IPS DF 4.7 (cell line): ENCODE measurements around the gene SRRM3.
"Not testable (repeated sequence)": the region's sequence is repeated elsewhere in the genome, so short reads cannot be mapped to it uniquely, and the experiment has no call there.

Source experiments
- DNase-seq: peaks from one replicate; pipeline ENCODE4 v3.0.0-alpha.2; 2013; ENCODE audit warnings: low spot score; ENCODE audit errors: extremely low read depth

The SRRM3 gene

DNA sequence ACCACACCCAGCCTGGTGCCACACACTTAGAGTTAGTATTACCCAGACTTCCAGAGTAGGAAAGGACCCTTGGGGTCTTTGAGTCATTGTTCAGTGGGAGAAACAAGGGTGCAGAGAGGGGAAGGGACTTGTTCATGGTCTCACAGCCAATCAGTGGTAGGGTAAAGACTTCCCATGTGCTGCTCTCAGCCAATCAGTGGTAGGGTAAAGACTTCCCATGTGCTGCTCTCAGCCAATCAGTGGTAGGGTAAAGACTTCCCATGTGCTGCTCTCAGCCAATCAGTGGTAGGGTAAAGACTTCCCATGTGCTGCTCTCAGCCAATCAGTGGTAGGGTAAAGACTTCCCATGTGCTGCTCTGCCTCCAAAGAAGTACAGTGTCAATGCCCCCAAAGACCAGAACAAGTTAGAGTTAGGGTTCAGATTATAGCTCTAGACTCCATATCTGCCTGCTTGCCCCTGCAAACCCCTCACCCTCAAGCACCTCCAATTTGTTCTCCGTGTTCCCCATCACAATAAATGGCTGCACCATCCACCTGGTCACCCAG lies 25.3 kb downstream of the SRRM3 start:
- DNase-seq: not testable (repeated sequence)

GRCh38 chr7:76230214-76230613 lies 28.5 kb downstream of the SRRM3 start:
- DNase-seq: no peak

DNA sequence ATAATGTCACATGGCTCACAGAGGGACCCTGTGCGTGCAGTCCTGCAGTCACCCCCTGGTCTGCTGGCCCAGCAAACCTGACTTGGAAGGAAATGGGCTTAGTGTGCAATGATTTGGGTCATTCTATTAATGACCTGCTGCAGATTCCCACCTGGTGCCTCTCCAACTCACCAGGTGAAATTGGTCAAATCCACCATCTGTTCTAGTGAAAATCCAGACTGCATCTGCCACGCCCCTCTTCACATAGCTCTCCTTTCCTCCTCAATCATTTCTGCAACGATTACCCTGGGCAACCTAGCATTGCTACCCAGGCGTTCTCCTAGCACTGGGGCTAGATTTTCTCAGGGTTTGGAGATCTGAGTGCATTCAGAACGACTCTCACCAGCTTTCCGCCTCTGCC lies 29.4 kb downstream of the SRRM3 start:
- no peak for DNase-seq

- DNase-seq: no peak
Observed at GRCh38 chr7:76231583-76231982, 29.9 kb downstream of the SRRM3 start.

DNA sequence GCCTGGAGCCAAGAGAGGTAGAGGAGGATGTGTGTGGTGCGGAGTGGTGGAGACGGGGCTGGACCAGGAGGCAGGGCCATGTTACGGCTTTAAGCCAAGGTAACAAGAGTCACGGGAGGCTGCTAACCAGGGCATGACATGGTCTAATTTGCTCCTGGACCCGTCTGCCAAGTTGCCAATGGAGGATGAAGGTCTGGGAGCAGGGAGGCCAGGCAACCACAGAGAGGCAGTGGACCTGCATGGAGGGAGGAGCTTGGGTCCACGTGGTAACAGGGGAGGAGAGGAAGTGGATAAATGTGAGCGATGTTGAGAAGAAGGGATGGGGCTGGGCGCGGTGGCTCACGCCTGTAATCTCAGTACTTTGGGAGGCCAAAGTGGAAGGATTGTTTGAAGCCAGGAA lies 31.0 kb downstream of the SRRM3 start:
- DNase-seq: no peak

- DNase-seq: no peak
Observed at GRCh38 chr7:76233538-76234281, 32.0 kb downstream of the SRRM3 start.

DNA sequence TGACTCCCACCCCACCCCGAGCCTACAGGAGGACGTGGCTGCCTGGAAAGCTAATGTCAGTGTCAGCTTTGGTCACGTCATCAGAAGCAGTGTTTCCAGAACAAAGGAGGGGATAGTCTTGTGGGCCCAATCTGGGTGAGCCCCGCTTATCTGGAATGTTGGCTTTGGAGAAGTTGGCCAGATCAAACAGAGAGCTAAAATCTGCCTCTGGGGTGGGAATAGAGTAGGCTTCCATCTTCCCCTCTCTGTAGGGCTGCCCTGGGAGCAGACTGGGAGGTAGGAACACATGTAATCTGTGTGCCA lies 32.5 kb downstream of the SRRM3 start:
- DNase-seq: no peak

DNA sequence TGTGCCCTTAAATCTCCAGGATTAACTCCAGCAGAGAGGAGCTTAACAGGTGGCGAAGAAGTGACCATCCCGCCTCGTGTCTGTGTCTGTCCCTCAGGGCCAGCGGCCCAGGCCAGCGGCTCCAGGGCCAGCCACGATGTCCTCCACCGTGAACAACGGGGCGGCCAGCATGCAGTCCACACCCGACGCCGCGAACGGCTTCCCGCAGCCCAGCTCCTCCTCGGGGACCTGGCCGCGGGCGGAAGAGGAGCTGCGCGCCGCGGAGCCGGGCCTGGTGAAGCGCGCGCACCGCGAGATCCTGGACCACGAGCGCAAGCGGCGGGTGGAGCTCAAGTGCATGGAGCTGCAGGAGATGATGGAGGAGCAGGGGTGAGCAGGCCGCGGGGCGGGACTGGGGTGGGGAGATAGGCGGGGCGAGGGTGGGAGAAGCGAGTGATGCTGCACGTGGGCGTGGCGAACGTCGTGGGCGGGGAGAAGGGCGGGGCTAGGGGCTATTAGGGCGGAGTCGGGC lies 33.3 kb downstream of the SRRM3 start:
- no peak for DNase-seq

DNA sequence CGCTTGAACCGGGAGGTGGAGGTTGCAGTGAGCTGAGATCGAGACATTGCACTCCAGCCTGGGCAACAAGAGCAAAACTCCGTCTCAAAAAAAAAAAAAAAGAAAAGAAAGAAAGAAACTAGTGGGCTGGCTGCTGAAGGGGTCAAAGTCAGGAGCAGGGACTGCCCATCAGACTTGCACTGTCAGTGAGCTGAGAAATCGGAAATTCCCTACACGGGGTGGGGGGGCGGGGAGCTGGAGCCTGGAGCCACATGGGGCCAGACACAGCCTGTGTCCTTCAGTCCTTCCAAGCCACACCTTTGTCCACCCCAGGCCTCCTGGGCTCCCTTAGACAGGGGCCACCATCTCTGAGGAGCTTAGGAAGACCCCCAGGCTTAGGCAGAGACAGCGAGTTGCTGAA lies 34.5 kb downstream of the SRRM3 start:
- no peak for DNase-seq

- DNase-seq: no peak
Observed at GRCh38 chr7:76238326-76238725, 36.6 kb downstream of the SRRM3 start.

DNA sequence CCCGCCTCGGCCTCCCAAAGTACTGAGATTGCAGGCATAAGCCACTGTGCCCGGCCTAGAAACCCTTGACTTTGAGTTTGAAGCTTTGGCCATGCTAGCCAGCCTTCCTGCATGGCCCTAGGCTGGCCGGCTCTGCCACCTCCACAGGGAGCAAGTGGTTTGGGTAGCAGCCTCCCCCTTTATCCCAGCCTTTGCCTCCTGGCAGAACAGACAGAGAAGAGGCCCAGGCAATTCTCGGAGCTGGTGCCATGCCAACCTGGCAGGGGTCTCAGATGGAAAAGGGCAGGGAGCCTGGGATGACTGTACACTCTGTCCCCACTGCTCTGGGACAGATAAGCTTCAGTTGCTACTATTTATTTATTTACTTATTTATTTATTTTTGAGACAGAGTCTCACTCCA lies 39.4 kb downstream of the SRRM3 start:
- no peak for DNase-seq

- DNase-seq: not testable (repeated sequence)
Observed at GRCh38 chr7:76242517-76243063, 40.9 kb downstream of the SRRM3 start.

- no peak for DNase-seq
Observed at GRCh38 chr7:76244781-76245391, 43.2 kb downstream of the SRRM3 start.

- DNase-seq: no peak
Observed at GRCh38 chr7:76246804-76247389, 45.2 kb downstream of the SRRM3 start.

GRCh38 chr7:76247938-76248337 lies 46.2 kb downstream of the SRRM3 start:
- no peak for DNase-seq

- DNase-seq: no peak
Observed at GRCh38 chr7:76252021-76252420, 50.3 kb downstream of the SRRM3 start.

DNA sequence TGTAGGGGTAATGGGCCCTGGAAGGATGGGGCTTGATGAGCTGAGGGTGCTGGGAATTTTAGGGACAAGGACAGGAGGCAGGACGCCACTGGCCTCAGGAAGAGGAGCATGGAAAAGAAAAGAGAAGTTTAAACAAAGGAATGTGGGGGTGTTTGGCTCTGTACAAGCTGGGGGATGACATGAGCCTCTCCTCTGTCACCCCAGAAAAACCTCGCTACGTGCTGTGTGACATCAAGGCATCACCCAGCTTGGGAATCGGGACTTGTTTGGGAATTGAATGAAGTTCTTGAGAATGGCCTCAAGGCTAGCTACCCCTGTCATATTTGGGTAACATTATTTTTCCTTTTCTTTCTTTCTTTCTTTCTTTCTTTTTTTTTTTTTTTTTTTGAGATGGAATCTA lies 53.1 kb downstream of the SRRM3 start:
- DNase-seq: no peak

GRCh38 chr7:76257973-76258372 lies 56.3 kb downstream of the SRRM3 start:
- DNase-seq: no peak

DNA sequence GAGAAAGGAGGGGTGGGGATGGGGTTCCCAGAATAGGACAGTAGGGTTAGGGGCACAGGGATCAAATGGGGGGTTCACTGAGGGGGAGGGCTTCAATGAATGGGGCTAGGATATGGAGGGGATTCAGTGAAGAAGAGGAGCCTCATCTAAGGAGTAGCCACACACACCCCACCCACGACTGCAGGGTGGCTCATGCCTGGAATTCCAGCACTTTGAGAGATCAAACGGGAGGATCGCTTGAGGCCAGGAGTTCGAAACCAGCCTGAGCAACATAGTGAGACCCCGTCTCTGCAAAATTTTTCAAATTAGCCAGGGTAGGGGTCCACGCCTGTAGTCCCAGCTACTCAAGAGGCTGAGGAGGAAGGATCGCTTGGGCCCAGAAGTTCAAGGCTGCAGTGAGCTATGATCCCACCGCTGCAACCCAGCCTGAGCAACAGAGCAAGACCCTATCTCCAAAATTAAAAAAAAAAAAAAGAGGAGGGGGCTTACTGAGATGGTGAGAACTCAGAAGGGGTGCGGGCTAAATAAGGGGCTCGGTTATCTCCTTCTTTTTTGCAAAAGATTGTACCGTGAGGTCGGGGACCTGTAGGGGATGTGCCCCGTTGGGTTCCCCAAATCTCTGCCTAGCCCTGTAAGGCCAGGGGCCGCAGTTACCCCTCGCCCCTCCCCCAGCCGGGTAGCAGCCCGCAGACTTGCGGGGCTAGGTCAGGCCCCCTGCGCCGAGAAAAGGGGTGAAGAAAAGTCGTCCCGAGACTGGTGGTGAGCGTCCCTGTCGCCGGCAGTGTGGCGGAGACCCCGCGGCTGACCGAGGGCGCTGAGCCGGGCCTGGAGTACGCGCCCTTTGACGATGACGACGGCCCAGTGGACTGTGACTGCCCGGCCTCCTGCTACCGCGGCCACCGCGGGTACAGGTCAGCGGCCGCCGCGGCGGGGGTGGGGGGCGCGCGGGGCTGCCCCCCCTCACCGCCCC lies 57.7 kb downstream of the SRRM3 start:
- no peak for DNase-seq

- no peak for DNase-seq
Observed at GRCh38 chr7:76260171-76260703, 58.5 kb downstream of the SRRM3 start.

GRCh38 chr7:76261329-76261728 lies 59.6 kb downstream of the SRRM3 start:
- no peak for DNase-seq
